ENCODE data around the gene CYP4F3.

- no peak for TF ChIP-seq POLR2A (IDR thresholded peaks at IDR 0.05; ENCODE audit: low read depth)
- TF ChIP-seq POLR2AphosphoS5 (IDR thresholded peaks at IDR 0.05) = no peak
- TF ChIP-seq CTCF (IDR thresholded peaks at IDR 0.05) = no peak
- no peak for TF ChIP-seq EP300 (IDR thresholded peaks at IDR 0.05)
These were observed 2.1 kb downstream of the CYP4F3 start for GRCh38 chr19:15642807-15643206.

Measured in esophagus muscularis mucosa (tissue), 4 donors.